H9 (cell line): ENCODE measurements around the gene ADAM23. TPM values are rescaled to one million over a fixed set of nuclear protein-coding genes. Genes with fewer than 3 reads are reported as not detected.

Experiments
- DNase-seq: peaks from one replicate; pipeline ENCODE4 v3.0.0-alpha.2; 2017
- H2AFZ ChIP-seq: one replicate; pipeline ENCODE4 v1.6.1; 2013; ENCODE audit warnings: mild to moderate bottlenecking, low read length, control low read depth, moderate library complexity
- H2AK5ac ChIP-seq: 2 replicates; pipeline ENCODE4 v1.6.1; 2013; ENCODE audit warnings: low read length, control low read depth, mixed read lengths; ENCODE audit not compliant: insufficient read length
- H2BK120ac ChIP-seq: one replicate; pipeline ENCODE4 v1.6.1; 2013; ENCODE audit warnings: low read depth, mild to moderate bottlenecking, low read length, control low read depth, inconsistent platforms; ENCODE audit not compliant: poor library complexity, severe bottlenecking
- H2BK12ac ChIP-seq: 2 replicates; pipeline ENCODE4 v1.6.1; 2013; ENCODE audit warnings: low read length, control low read depth, mixed read lengths, low read depth; ENCODE audit not compliant: insufficient read length
- H2BK15ac ChIP-seq: 2 replicates; pipeline ENCODE4 v1.6.1; 2013; ENCODE audit warnings: low read depth, low read length, control low read depth
- H2BK20ac ChIP-seq: one replicate; pipeline ENCODE4 v1.6.1; 2013; ENCODE audit warnings: low read depth, mild to moderate bottlenecking, low read length, control low read depth, inconsistent platforms; ENCODE audit not compliant: poor library complexity, severe bottlenecking
- H2BK5ac ChIP-seq: 2 replicates; pipeline ENCODE4 v1.6.1; 2013; ENCODE audit warnings: low read length, control low read depth, mixed read lengths; ENCODE audit not compliant: insufficient read length
- H3K14ac ChIP-seq: 2 replicates; pipeline ENCODE4 v1.6.1; 2013; ENCODE audit warnings: low read length, control low read depth; ENCODE audit not compliant: insufficient read depth
- H3K18ac ChIP-seq: 2 replicates; pipeline ENCODE4 v1.6.1; 2013; ENCODE audit warnings: low read depth, mild to moderate bottlenecking, mixed read lengths, low read length, control low read depth; ENCODE audit not compliant: insufficient read length
- H3K23ac ChIP-seq: 2 replicates; pipeline ENCODE4 v1.6.1; 2013; ENCODE audit warnings: low read length, control low read depth, mixed read lengths, low read depth; ENCODE audit not compliant: insufficient read length
- H3K23me2 ChIP-seq: 2 replicates; pipeline ENCODE4 v1.6.1; 2013; ENCODE audit warnings: low read depth, mild to moderate bottlenecking, mixed read lengths, low read length, control low read depth; ENCODE audit not compliant: insufficient read length, poor library complexity, severe bottlenecking
- H3K27ac ChIP-seq: 2 replicates; pipeline ENCODE4 v1.5.1; 2013; ENCODE audit warnings: low read length, control low read depth, mixed read lengths, low read depth; ENCODE audit not compliant: insufficient read length
- H3K27me3 ChIP-seq: 2 replicates; pipeline ENCODE4 v1.6.1; 2013; ENCODE audit warnings: low read length, control low read depth, inconsistent platforms; ENCODE audit not compliant: insufficient read depth
- H3K4ac ChIP-seq: 2 replicates; pipeline ENCODE4 v1.6.1; 2013; ENCODE audit warnings: low read depth, mild to moderate bottlenecking, control low read depth, inconsistent platforms, low read length, moderate library complexity
- H3K4me1 ChIP-seq: 2 replicates; pipeline ENCODE4 v1.6.1; 2013; ENCODE audit warnings: low read length, control low read depth, inconsistent platforms; ENCODE audit not compliant: insufficient read depth
- H3K4me2 ChIP-seq: 2 replicates; pipeline ENCODE4 v1.6.1; 2013; ENCODE audit warnings: low read length, control low read depth, mixed read lengths; ENCODE audit not compliant: insufficient read length, insufficient read depth
- H3K56ac ChIP-seq: 2 replicates; pipeline ENCODE4 v1.6.1; 2013; ENCODE audit warnings: low read depth, mild to moderate bottlenecking, mixed read lengths, low read length, control low read depth; ENCODE audit not compliant: insufficient read length
- H3K79me1 ChIP-seq: 2 replicates; pipeline ENCODE4 v1.6.1; 2013; ENCODE audit warnings: low read depth, mild to moderate bottlenecking, moderate library complexity, low read length, control low read depth, inconsistent platforms; ENCODE audit not compliant: insufficient read depth, poor library complexity, severe bottlenecking
- H3K79me2 ChIP-seq: 2 replicates; pipeline ENCODE4 v1.6.1; 2013; ENCODE audit warnings: low read length, control low read depth, inconsistent platforms; ENCODE audit not compliant: insufficient read depth
- H3K9ac ChIP-seq: 2 replicates; pipeline ENCODE4 v1.6.1; 2013; ENCODE audit warnings: low read length, control low read depth, mixed read lengths; ENCODE audit not compliant: insufficient read length; ENCODE audit errors: extremely low read depth
- H3K9me3 ChIP-seq: one replicate; pipeline ENCODE4 v1.6.1; 2013; ENCODE audit warnings: low read depth, low read length, inconsistent platforms; ENCODE audit not compliant: control insufficient read depth
- H3T11ph ChIP-seq: one replicate; pipeline ENCODE4 v1.6.1; 2013; ENCODE audit warnings: mild to moderate bottlenecking, low read length, control low read depth, inconsistent platforms
- H4K20me1 ChIP-seq: one replicate; pipeline ENCODE4 v1.6.1; 2013; ENCODE audit not compliant: control insufficient read depth, insufficient read length, insufficient read depth
- H4K5ac ChIP-seq: 2 replicates; pipeline ENCODE4 v1.6.1; 2013; ENCODE audit warnings: low read depth, mild to moderate bottlenecking, mixed read lengths, low read length, control low read depth; ENCODE audit not compliant: insufficient read length
- H4K8ac ChIP-seq: replicated peaks from 2 replicates; pipeline ENCODE4 v1.6.1; 2013; ENCODE audit warnings: low read length, control low read depth, mixed read lengths, low read depth; ENCODE audit not compliant: insufficient read length
- H4K91ac ChIP-seq: 2 replicates; pipeline ENCODE4 v1.6.1; 2013; ENCODE audit warnings: low read depth, mild to moderate bottlenecking, moderate library complexity, mixed read lengths, low read length, control low read depth; ENCODE audit not compliant: insufficient read length
- H3K27ac Mint-ChIP-seq, 3 experiments: 2 replicates in 2 of 3; 3 replicates in 1 of 3; pipeline ENCODE4 v1.8.0; 2020 to 2021; ENCODE audit warnings: mixed read lengths in 3 of 3, mild to moderate bottlenecking in 1 of 3, moderate library complexity in 1 of 3
- H3K27me3 Mint-ChIP-seq: 2 replicates; pipeline ENCODE4 v1.8.0; 2021; ENCODE audit warnings: low read depth, mild to moderate bottlenecking, moderate library complexity, mixed read lengths
- H3K36me3 Mint-ChIP-seq, 3 experiments: 2 replicates in 2 of 3; 3 replicates in 1 of 3; pipeline ENCODE4 v1.8.0; 2020 to 2021; ENCODE audit warnings: low read depth in 3 of 3, mixed read lengths in 3 of 3; ENCODE audit not compliant: insufficient read depth in 1 of 3
- H3K4me1 Mint-ChIP-seq, 2 experiments: 2 replicates each; pipeline ENCODE4 v1.8.0; 2020; ENCODE audit warnings: mixed read lengths in 2 of 2
- H3K4me3 Mint-ChIP-seq, 2 experiments: 2 replicates in 1 of 2; 3 replicates in 1 of 2; pipeline ENCODE4 v1.8.0; 2020 to 2021; ENCODE audit warnings: mild to moderate bottlenecking in 2 of 2, mixed read lengths in 2 of 2, moderate library complexity in 1 of 2
- H3K9me3 Mint-ChIP-seq, 2 experiments: 2 replicates in 1 of 2; 3 replicates in 1 of 2; pipeline ENCODE4 v1.8.0; 2020; ENCODE audit warnings: mild to moderate bottlenecking in 2 of 2, mixed read lengths in 2 of 2, moderate library complexity in 1 of 2
- CTCF ChIP-seq: fragments of 200-600 bp; sonication (generic); conservative IDR thresholded peaks from 3 replicates; pipeline ENCODE4 v1.8.0; 2021; ENCODE audit warnings: antibody characterized with exemption, mild to moderate bottlenecking
- WGBS: extraction: QIAGEN DNeasy Blood & Tissue Kit; methylation state at CpG from one replicate; pipeline ENCODE4 v1.1.7; 2013; ENCODE audit warnings: missing lambda C conversion rate, low lambda C conversion rate, mixed read lengths; ENCODE audit not compliant: insufficient read length; ENCODE audit errors: extremely low coverage; 5-methylcytosine and 5-hydroxymethylcytosine counted together
- total RNA-seq: library from RNA; stranded (reverse); gene quantifications from 2 replicates; pipeline ENCODE4 v1.2.1, GENCODE V29; 2021

The ADAM23 gene
- total RNA-seq, 1 experiment from 2014 or later, result 21.4 TPM

DNA sequence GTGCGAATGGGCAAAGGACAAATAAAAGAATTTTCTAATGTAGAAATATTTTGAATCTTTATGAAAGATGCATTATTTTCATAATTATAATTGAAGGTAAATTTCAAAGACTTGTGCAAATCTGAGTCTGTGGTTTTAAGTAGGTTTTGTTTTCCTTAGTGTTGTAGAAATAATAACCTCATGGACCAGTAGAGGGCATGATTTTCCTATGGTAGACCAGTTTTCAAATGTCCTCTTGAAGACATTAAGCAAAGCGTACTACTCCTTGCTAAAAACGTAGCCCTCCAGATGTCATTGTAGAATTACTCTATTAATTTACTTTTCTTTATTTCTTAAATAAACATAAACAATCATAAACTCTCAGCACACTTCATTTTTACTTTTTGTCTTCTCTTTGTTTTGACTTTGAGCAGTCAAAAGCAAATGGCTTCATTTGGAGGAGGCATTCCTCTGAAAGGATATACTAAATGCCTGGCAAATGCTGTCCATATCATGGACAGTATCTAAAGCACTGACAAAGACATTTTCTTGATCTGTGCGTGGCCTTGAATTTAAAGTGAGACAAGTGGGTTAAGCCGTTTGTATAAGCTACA is 113.1 kb downstream of the ADAM23 start:
- H3K56ac ChIP-seq, result no peak overlapping the region
- DNase-seq, result no peak
- no peak overlapping the region for H3K9ac ChIP-seq
- no peaks in the 10 kb centered on the region for H3K79me1 ChIP-seq
- TF ChIP-seq CTCF, result peak; percentile 71
- no peak overlapping the region for H3K27ac Mint-ChIP-seq
- H2BK15ac ChIP-seq, result no peak overlapping the region
- no peak overlapping the region for H3K14ac ChIP-seq
- no peak overlapping the region for H4K91ac ChIP-seq
- no peak overlapping the region for H4K8ac ChIP-seq
- H3K79me2 ChIP-seq, result no peaks in the 10 kb centered on the region
- peaks cover 2% of the 10 kb centered on the region; the same call in 1 of the 2 replicates for H3K27me3 ChIP-seq
- no peak overlapping the region for H4K5ac ChIP-seq
- WGBS, result no CpG with 5 or more reads among the region's 5 CpGs
- no peak overlapping the region for H3K4ac ChIP-seq
- H3K23ac ChIP-seq, result no peak overlapping the region
- H3K4me1 Mint-ChIP-seq, result no peaks in the 10 kb centered on the region
- H2BK5ac ChIP-seq, result no peak overlapping the region
- no peaks in the 10 kb centered on the region for H3K27me3 Mint-ChIP-seq
- H3K27ac ChIP-seq, result no peak overlapping the region
- no peak overlapping the region for H3T11ph ChIP-seq
- no peaks in the 10 kb centered on the region for H3K9me3 Mint-ChIP-seq
- H3K4me3 Mint-ChIP-seq, result no peak overlapping the region
- H2AK5ac ChIP-seq, result no peak overlapping the region
- no peak overlapping the region for H3K18ac ChIP-seq
- H2AFZ ChIP-seq, result no peak overlapping the region
- no peak overlapping the region for H2BK12ac ChIP-seq
- H3K9me3 ChIP-seq, result no peaks in the 10 kb centered on the region
- H3K36me3 Mint-ChIP-seq, result peaks cover 0 to 3% (median 1%) of the 10 kb centered on the region in 3 experiments; a peak in 1 of 7 replicates
- H3K23me2 ChIP-seq, result no peaks in the 10 kb centered on the region
- no peaks in the 10 kb centered on the region for H4K20me1 ChIP-seq
- no peak overlapping the region for H3K4me2 ChIP-seq
- no peak overlapping the region for H2BK120ac ChIP-seq
- no peak overlapping the region for H2BK20ac ChIP-seq
- H3K4me1 ChIP-seq, result no peaks in the 10 kb centered on the region
